K562 (cell line): Measurements from ENCODE around the gene FGFR4. TPM values are rescaled to one million over a fixed set of nuclear protein-coding genes. Genes with fewer than 3 reads are reported as not detected.

Experiments used
- CBX8 ChIP-seq: fragments of 200-600 bp; sonication (generic); IDR thresholded peaks from 2 replicates; pipeline ENCODE4 v1.6.1; 2012; ENCODE audit warnings: borderline replicate concordance, mixed run types, low read depth, mild to moderate bottlenecking, moderate library complexity, mixed read lengths, low read length, control low read depth, inconsistent platforms; ENCODE audit not compliant: poor library complexity, severe bottlenecking; ENCODE audit errors: extremely low read depth
- ETV6 ChIP-seq, 3 experiments: fragments of 150-350 bp in 1 of 3; sonication (generic) in 1 of 3; formaldehyde crosslinking in 1 of 3; IDR thresholded peaks; 2 replicates each; pipeline versions ENCODE4 v1.6.1 to v1.8.0; 2014 to 2022; ENCODE audit warnings: borderline replicate concordance in 2 of 3, low read depth in 2 of 3, antibody characterized with exemption in 1 of 3, low read length in 1 of 3, mild to moderate bottlenecking in 1 of 3, missing genetic modification reagents in 1 of 3
- FOXJ3 ChIP-seq: sonication (generic); formaldehyde crosslinking; IDR thresholded peaks from 2 replicates; pipeline ENCODE4 v1.4.0; 2020; ENCODE audit warnings: mild to moderate bottlenecking, missing genetic modification reagents
- GTF3C2 ChIP-seq: IDR thresholded peaks from 3 replicates; pipeline ENCODE4 v1.6.1; 2011; ENCODE audit warnings: borderline replicate concordance, mild to moderate bottlenecking, moderate library complexity; ENCODE audit not compliant: insufficient read length; ENCODE audit errors: extremely low read depth
- KAT7 ChIP-seq: sonication (generic); formaldehyde crosslinking; IDR thresholded peaks from 2 replicates; pipeline ENCODE4 v1.8.0; 2022; ENCODE audit warnings: missing genetic modification reagents, mild to moderate bottlenecking, borderline replicate concordance
- KDM2B ChIP-seq: fragments of 250-450 bp; sonication (Bioruptor Pico); IDR thresholded peaks from 2 replicates; pipeline ENCODE4 v1.8.0; 2021; ENCODE audit warnings: mild to moderate bottlenecking, moderate library complexity
- MCM5 ChIP-seq: fragments of 450-650 bp; IDR thresholded peaks from 2 replicates; pipeline ENCODE4 v1.6.1; 2016; ENCODE audit warnings: low read depth
- ZFP30 ChIP-seq: fragments of 250-450 bp; sonication (Bioruptor Pico); IDR thresholded peaks from 2 replicates; pipeline ENCODE4 v1.8.0; 2022; ENCODE audit warnings: moderate library complexity, mild to moderate bottlenecking, inconsistent platforms, borderline replicate concordance
- ZNF583 ChIP-seq: fragments of 250-450 bp; sonication (Bioruptor Pico); IDR thresholded peaks from 2 replicates; pipeline ENCODE4 v1.4.0; 2020
- ZNF609 ChIP-seq: sonication (generic); formaldehyde crosslinking; IDR thresholded peaks from 2 replicates; pipeline ENCODE4 v1.8.1; 2023; ENCODE audit warnings: missing genetic modification reagents, mild to moderate bottlenecking, borderline replicate concordance
- ZNF778 ChIP-seq: fragments of 450-650 bp; formaldehyde crosslinking; IDR thresholded peaks from 2 replicates; pipeline ENCODE4 v1.4.0; 2020; ENCODE audit warnings: mild to moderate bottlenecking, moderate library complexity
- polyA plus RNA-seq, 8 experiments: library from polyadenylated mRNA; depleted of rRNA in 4 of 8; stranded (reverse) in 5 of 8; unstranded in 3 of 8; fragments of >200 nt; fragmentation: Nextera tagmentation in 2 of 8; fragmentation: Illumina TruSeq in 1 of 8; extraction: Ambion mirVana in 2 of 8; extraction: Trizol in 1 of 8; gene quantifications; 2 replicates each; pipeline versions ENCODE4 v1.2.1 to v1.2.3, GENCODE V29; 2011 to 2014; ENCODE audit warnings: inconsistent platforms in 1 of 8, missing spikeins in 1 of 8
- total RNA-seq, 7 experiments: library from RNA; depleted of rRNA in 6 of 7; stranded (reverse); fragments of >200 nt in 6 of 7; fragmentation: Illumina TruSeq in 2 of 7; extraction: Trizol in 2 of 7; gene quantifications; 2 replicates each; pipeline versions ENCODE4 v1.2.1 to v1.2.3, GENCODE V29; 2011 to 2021; ENCODE audit warnings: low replicate concordance in 1 of 7
- TF ChIP-seq, protein P1 (sequence below): fragments of 200-800 bp; sonication (Bioruptor generic); IDR thresholded peaks from 2 replicates; pipeline ENCODE4 v1.6.1; 2017; ENCODE audit warnings: missing genetic modification characterization, missing compliant biosample characterization
- TF ChIP-seq, protein P2 (sequence below): sonication (generic); formaldehyde crosslinking; IDR thresholded peaks from 2 replicates; pipeline ENCODE4 v1.8.0; 2022; ENCODE audit warnings: mild to moderate bottlenecking, missing genetic modification reagents, borderline replicate concordance

The FGFR4 gene
- total and polyA plus RNA-seq, 9 of the 15 experiments (the other 6 are each of a cell fraction or from before 2014, with no cell fraction given): 0.76 to 35.4 (median 7.5) TPM

GRCh38 chr5:177086654-177087397, at the start of gene FGFR4 (continued):
- TF ChIP-seq GTF3C2 (no peak), ETV6 (IDR thresholded peaks at IDR 0.05; ENCODE audit: borderline replicate concordance in 1 of 2, low read depth in 2 of 2, low read length in 1 of 2) (no peak), ETV6 (CRISPR knock-in tag; IDR thresholded peaks at IDR 0.05; ENCODE audit: borderline replicate concordance) (no peak), ZNF609 (CRISPR knock-in tag) (no peak), MCM5 (no peak), ZNF778 (CRISPR knock-in tag) (no peak), KDM2B (0 out of 2 replicates have a peak, but pooled peaks have one; percentile 73), ZNF583 (CRISPR knock-in tag) (0 out of 2 replicates have a peak, but pooled peaks have one; percentile 8), FOXJ3 (CRISPR knock-in tag) (no peak), CBX8 (no peak), KAT7 (CRISPR knock-in tag) (no peak), ZFP30 (no peak)
- TF ChIP-seq, protein P1, sequence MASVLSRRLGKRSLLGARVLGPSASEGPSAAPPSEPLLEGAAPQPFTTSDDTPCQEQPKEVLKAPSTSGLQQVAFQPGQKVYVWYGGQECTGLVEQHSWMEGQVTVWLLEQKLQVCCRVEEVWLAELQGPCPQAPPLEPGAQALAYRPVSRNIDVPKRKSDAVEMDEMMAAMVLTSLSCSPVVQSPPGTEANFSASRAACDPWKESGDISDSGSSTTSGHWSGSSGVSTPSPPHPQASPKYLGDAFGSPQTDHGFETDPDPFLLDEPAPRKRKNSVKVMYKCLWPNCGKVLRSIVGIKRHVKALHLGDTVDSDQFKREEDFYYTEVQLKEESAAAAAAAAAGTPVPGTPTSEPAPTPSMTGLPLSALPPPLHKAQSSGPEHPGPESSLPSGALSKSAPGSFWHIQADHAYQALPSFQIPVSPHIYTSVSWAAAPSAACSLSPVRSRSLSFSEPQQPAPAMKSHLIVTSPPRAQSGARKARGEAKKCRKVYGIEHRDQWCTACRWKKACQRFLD (CRISPR knock-in tag): no peak
- TF ChIP-seq, protein P2, sequence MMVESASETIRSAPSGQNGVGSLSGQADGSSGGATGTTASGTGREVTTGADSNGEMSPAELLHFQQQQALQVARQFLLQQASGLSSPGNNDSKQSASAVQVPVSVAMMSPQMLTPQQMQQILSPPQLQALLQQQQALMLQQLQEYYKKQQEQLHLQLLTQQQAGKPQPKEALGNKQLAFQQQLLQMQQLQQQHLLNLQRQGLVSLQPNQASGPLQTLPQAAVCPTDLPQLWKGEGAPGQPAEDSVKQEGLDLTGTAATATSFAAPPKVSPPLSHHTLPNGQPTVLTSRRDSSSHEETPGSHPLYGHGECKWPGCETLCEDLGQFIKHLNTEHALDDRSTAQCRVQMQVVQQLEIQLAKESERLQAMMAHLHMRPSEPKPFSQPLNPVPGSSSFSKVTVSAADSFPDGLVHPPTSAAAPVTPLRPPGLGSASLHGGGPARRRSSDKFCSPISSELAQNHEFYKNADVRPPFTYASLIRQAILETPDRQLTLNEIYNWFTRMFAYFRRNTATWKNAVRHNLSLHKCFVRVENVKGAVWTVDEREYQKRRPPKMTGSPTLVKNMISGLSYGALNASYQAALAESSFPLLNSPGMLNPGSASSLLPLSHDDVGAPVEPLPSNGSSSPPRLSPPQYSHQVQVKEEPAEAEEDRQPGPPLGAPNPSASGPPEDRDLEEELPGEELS: 0 out of 2 replicates have a peak, but pooled peaks have one; percentile 48
